GM21723 (cell line): ENCODE measurements around the gene HAGH.

ENCODE experiments used
- ATAC-seq: cut with Tn5 transposase; IDR thresholded peaks from one replicate; pipeline ENCODE4 v1.9.1; 2021; ENCODE audit warnings: mild to moderate bottlenecking, moderate library complexity; ENCODE audit not compliant: unreplicated experiment

Gene HAGH

GRCh38 chr16:1775846-1776671 lies 50.6 kb downstream of the HAGH start:
- ATAC-seq: no peak

DNA sequence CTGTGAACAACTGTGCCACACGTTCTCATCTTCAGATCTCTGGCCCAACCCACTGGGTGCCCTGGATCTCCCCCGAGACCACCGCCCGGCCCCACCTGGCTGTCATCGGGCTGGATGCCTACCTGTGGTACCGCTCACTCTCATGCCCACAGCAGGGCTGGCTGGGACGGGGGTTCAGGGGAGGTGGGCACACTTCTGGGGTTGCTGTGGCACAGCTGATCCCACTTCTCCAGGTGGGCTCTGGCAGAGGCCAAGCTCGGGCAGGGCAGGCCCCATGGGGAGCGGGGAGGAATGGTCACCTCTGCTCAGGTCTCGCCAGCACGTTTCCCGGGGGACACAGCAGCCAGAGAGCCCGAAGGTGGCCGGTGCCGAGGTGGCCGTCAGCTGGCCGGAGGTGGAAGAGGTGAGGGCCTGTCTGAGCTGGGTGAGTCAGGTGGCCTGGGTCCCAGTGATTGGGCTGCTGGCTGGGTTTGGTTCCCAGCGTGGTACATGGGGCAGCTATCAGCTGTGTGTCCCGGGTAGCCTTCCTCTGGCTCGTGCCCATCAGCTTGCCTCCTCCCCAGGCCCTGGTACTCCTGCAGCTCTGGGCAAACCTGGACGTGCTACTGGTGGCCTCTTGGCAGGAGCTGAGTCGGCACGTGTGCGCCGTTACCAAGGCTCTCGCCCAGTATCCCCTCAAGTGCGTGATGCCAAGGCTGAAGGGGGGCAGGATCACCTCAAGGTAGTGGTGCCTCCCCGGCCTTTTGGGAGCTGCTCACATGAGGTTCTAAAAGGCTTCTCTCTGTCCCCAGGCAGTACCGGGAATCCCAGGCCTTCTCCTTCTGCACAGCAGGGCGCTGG lies 51.4 kb downstream of the HAGH start:
- ATAC-seq: no peak

DNA sequence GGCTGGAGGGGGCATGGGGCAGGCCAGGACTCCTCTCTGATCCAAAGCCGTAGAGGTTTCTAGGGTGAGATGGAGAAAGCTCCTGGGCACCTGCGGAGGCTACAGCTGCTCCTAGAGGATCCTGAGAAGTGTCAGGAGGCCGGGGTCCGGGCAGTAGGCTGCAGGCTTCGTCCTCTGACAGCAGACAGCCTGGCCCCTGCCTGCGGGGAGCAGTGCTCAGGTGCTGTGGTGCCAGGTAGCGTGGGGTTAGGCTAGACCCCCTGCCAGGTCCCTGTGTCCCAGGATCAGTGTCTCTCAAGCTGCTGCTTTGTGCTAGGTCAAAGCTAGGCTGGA lies 52.2 kb downstream of the HAGH start:
- no peak for ATAC-seq

DNA sequence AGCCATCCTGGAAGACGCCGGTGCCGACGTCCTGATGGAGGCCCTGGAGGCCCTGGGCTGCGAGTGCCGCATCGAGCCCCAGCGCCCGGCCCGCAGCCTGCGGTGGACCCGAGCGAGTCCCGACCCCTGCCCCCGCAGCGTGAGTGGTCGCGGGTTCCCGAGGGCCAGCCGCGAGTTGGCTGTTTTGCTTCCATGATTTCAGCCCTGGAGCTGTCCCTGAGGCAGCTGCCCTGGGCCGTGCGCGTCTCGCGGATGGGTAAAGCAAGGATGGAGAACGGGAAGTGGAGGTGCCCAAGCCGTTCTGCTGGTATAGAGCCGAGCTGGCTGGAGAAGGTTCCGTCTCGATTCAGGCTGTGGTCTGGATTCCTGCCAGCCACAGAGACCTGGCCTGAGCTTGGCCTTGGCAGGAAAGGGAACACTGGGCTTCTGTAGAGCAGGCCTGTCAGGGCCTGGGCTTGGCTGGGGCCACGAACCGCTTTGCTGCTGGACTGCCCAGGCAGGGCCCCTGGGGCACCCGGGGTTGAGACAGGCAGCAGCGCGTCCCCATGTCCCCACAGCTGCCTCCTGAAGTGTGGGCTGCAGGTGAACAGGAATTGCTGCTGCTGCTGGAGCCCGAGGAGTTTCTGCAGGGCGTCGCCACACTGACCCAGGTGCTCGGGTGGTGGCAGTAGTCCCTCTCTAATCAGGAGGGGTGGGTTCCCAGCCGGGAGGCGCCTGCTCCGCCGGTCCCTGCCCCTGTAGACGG lies 52.8 kb downstream of the HAGH start:
- no peak for ATAC-seq

- ATAC-seq: peak; percentile 45
Measured at GRCh38 chr16:1772908-1773702, 53.5 kb downstream of the HAGH start, which contains the start of gene MRPS34. Gene MRPS34 (minus strand): TSS chr16:1773134. CDS start chr16:1773119, 15 bp downstream.

GRCh38 chr16:1772362-1772907 lies 54.2 kb downstream of the HAGH start, which contains the start of gene EME2:
Gene EME2 (plus strand): TSS chr16:1772810. CDS start chr16:1773228, 418 bp downstream.
- ATAC-seq: peak; percentile 9

DNA sequence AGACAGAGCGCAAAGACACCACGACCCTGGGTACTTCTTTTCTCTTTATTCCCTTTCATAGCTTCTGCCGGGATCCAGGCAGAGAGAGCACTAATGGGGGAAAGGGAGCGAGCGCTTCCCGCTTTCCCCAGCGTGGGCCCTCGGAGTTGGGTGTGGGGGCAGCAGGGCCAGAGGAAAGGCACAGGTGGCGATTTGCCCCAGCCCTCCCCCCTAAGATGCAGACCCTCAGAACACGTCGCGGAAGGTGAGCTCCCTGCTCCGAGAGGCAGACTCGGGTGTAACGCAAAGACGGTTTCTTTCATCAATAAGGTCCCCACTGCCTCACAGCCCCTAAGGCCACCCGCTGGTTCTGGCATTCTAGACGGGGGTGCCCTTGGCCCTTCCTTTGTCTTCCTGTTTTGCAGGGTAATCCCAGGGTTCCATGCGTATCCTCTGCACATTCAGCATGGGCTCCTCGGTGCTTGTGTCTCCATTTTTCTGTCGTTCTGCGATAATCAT lies 54.7 kb downstream of the HAGH start:
- no peak for ATAC-seq

GRCh38 chr16:1771188-1771863 lies 55.3 kb downstream of the HAGH start, which contains the start of gene NME3:
Gene NME3 (minus strand): TSS chr16:1771543. CDS start chr16:1771534, 9 bp downstream.
- ATAC-seq: peak; percentile 31

DNA sequence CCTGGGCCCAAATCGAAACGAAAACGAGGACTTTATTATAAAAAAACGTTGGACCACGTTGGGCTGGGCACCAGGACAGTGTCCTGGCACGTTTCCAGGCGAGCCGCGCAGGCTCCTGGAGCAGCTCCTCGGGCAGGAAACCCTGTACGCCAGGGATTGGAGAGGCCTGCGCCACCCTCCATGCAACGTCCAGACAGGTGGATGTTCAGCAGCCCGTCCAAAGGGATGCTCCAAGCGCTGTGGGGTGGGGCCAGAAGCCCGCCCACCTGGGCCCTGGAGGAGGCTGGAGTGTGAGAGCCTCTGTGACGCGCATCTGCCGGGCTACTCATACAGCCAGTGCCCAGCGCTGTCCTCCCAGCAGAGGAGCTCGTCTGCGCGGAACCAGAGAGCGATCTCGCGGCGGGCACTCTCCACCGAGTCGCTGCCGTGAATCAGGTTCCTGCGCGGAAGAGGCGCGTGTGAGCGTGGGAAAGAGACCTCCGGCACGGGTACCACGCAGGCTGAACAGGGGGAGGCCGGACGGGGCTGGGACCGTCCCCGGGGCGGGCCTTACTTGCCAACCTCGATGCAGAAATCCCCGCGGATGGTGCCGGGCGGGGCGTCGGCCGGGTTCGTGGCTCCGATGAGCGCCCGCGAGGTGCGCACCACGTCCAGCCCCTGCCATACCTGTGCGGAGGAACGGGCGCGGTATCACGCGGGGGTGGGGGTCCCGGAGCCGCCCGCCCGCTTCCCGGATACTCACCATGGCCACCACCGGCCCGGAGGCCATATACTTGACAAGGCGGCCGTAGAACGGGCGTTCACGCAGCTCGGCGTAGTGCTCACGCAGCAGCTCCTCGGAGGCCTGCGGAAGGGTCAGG lies 56.1 kb downstream of the HAGH start:
- ATAC-seq: no peak

DNA sequence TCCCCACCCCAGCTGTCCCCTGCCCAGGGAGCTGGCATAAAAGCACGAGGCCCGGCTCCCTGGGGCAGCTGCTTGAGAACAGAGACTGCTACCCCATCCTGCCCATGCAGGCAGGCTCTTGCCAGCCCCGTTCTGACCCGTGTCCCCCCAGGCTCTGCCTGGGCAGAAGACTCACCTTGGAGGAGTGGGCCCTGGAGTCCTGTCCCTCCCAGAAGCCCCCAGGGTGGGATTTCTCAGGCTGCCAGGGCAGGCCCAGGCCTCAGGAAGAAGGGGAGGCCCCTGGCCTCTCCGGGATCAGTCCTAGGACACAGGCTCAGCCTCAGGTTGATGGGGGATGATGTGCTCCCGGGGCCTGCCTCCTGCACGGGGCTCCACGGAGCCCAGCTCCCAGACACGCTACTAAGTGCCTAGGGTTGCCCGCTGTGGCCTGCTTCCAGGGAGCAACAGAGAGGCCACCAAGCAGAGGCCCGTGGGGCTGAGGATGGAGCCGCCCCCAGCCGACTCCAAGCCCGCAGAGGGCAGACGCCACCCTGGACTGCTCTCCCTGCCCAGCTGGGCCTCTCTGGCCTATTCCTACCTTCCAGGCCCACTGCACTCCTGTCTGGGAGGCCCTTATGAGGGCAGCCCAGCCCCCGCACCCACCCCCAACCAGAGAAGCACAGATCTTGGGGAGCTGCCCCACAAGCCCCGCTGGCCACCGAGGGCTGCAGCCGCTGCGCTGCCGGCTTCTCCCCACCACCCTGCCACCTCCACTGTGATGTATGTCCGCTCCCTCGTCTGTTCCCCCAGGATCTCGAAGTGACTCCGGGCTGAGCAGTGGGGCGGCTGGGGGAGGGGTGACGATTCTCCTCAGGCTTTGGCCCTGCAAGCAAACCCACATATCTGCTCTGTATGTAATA lies 57.0 kb downstream of the HAGH start:
- ATAC-seq: no peak

DNA sequence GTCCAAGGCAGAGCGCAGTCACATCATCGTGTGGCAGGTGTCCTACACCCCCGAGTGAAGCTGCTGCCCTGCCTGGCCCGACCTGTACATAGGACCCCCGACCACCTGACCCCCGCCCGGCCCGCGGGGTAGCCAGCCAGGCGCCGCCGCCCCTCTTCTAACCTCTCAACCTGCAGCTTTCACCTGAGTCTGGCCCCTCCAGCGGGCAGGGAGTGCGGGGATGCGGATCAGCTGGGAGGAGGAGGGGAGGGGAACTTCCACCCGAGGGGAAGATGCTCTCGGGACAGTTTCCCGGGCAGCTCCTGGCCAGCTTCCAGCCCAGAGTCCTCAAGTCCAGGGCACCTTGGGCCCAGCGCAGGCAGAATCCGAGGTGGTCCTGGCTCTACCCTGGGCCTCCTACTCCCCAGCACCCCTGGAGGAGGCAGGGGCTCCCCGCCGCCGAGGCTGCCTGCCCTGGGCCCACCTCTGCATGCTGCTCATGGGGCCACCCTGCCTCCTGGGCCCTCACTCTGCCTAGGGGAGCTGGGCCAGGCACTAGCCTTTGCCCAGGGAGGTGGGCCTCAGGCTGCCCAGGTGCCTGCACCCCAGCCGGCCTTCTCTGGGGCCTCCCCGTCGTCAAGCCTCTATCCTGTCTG lies 57.7 kb downstream of the HAGH start:
- no peak for ATAC-seq

DNA sequence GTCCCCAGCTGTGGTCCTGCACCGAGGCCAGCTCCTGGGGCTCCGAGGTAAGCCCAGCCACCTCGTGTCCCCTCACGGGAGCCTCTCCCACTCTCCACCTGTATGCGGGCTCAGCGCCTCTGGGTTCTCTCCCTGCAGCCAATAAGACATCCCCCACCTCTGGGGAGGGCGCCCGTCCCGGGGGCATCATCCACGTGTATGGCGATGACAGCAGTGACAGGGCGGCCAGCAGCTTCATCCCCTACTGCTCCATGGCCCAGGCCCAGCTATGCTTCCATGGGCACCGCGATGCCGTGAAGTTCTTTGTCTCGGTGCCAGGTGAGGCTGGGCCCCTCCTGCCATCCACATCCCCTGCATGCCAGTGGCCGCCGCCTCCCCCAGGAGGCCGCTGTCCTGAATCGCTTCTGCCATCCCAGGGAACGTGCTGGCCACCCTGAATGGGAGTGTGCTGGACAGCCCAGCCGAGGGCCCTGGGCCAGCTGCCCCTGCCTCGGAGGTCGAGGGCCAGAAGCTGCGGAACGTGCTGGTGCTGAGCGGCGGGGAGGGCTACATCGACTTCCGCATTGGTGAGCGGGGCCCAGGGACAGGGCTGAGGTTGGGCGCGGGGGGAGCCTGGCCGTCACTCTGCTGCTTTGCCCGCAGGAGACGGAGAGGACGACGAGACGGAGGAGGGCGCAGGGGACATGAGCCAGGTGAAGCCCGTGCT lies 58.4 kb downstream of the HAGH start:
- no peak for ATAC-seq

- ATAC-seq: no peak
Measured at GRCh38 chr16:1767116-1767994, 59.3 kb downstream of the HAGH start.

- ATAC-seq: no peak
Measured at GRCh38 chr16:1766701-1767100, 59.9 kb downstream of the HAGH start.

DNA sequence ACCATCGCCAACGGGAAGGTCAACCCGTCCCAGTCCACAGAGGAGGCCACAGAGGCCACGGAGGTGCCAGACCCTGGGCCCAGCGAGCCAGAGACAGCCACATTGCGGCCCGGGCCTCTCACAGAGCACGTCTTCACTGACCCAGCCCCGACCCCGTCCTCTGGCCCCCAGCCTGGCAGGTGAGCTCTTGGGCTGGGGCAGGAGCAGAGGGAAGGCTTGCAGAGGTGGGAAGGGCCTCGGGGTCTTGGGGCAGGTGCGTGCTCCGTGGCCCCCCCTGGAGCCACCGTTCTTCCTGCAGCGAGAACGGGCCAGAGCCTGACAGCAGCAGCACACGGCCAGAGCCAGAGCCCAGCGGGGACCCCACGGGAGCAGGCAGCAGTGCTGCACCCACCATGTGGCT lies 60.4 kb downstream of the HAGH start:
- ATAC-seq: no peak
